ENCODE data around the gene HOTAIR. TPM values are rescaled to one million over a fixed set of nuclear protein-coding genes. Genes with fewer than 3 reads are reported as not detected.
A peak's percentile ranks its signal among the peaks of the same experiment; 100 is the strongest.

Gene HOTAIR
- total RNA-seq, 1 experiment from 2014 or later, result not detected

DNA sequence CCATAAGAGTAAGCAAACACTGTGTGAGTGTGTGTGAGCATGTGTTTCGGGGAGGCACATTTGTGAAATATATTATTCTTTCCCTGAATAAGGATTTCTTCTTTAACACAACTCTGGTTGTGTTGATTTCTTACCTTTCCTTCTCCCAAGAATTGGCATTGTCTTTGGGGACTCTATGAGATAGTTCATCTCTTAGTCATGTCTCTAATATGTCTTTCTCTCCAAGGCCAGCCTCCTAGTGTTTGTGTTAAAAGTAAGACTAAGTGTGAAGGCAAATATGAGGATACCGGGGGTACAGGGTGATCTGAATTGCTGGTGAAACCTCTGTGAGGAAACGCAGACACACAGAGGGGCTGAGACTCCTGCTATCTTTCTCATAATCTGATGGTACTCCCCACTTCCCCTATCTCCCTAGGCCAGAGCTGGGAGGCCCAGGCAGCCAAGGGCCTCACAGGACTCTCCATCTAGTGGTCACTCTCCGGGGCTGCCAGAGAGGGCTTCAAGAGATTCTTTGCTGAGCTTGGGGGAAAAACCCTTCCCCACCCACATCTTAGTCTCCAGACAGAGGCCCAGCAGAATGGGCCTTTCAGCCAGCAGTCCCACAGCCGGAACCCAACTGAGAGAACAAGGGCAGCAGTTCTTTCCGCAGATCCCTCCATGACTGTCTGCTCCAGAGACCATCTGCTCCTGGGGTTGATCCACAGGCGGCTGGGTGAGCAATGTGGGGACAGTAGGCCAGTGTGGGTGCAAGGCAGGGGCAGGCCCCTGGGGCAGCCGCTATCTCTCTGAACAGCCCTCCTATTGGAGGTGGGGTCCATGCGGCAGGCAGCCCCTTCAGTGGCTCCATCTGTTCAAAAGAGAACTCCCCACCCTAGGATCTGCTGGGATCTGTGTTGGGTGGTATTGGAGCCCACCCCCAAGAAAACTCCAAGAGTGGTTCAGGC is 25.8 kb downstream of the HOTAIR start:
- H3K27ac ChIP-seq (ENCODE audit: insufficient read length, low read depth, low read length), result no peak overlapping the region
- H2BK20ac ChIP-seq (ENCODE audit: low read depth, low read length, poor library complexity, severe bottlenecking), result no peak overlapping the region
- TF ChIP-seq, protein P1, sequence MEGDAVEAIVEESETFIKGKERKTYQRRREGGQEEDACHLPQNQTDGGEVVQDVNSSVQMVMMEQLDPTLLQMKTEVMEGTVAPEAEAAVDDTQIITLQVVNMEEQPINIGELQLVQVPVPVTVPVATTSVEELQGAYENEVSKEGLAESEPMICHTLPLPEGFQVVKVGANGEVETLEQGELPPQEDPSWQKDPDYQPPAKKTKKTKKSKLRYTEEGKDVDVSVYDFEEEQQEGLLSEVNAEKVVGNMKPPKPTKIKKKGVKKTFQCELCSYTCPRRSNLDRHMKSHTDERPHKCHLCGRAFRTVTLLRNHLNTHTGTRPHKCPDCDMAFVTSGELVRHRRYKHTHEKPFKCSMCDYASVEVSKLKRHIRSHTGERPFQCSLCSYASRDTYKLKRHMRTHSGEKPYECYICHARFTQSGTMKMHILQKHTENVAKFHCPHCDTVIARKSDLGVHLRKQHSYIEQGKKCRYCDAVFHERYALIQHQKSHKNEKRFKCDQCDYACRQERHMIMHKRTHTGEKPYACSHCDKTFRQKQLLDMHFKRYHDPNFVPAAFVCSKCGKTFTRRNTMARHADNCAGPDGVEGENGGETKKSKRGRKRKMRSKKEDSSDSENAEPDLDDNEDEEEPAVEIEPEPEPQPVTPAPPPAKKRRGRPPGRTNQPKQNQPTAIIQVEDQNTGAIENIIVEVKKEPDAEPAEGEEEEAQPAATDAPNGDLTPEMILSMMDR (conservative IDR thresholded peaks at IDR 0.05), result 0 out of 3 replicates have a peak, but pooled peaks have one; percentile 16

More for the DNA sequence above, 25.8 kb downstream of the HOTAIR start:
- no peaks in the 10 kb centered on the region for H3K23me2 ChIP-seq (ENCODE audit: insufficient read length, low read depth, low read length, poor library complexity, severe bottlenecking)
- no peaks in the 10 kb centered on the region for H3K9me3 ChIP-seq (ENCODE audit: control insufficient read depth, low read depth, low read length)
- H3K23ac ChIP-seq (ENCODE audit: insufficient read length, low read depth, low read length), result no peak overlapping the region
- DNase-seq, result no peak
- H3K36me3 Mint-ChIP-seq (ENCODE audit: insufficient read depth in 1 of 3, low read depth in 3 of 3), result no peaks in the 10 kb centered on the region
- peaks cover 100% of the 10 kb centered on the region for H3K27me3 Mint-ChIP-seq (ENCODE audit: low read depth)
- peaks cover 6 to 20% of the 10 kb centered on the region in 2 experiments; a peak in 3 of 4 replicates for H3K4me1 Mint-ChIP-seq
- no peaks in the 10 kb centered on the region for H4K20me1 ChIP-seq (ENCODE audit: control insufficient read depth, insufficient read depth, insufficient read length)
- H2AFZ ChIP-seq (ENCODE audit: low read length), result no peak overlapping the region
- H3K9me3 Mint-ChIP-seq, result peaks cover 0 to 6% of the 10 kb centered on the region in 2 experiments; a peak in 4 of 5 replicates
- H3K4me1 ChIP-seq (ENCODE audit: insufficient read depth, low read length), result no peaks in the 10 kb centered on the region
- H3K9ac ChIP-seq (ENCODE audit: extremely low read depth, insufficient read length, low read length), result no peak overlapping the region
- no peak overlapping the region for H2BK120ac ChIP-seq (ENCODE audit: low read depth, low read length, poor library complexity, severe bottlenecking)
- no peak overlapping the region for H2BK12ac ChIP-seq (ENCODE audit: insufficient read length, low read depth, low read length)
- no peaks in the 10 kb centered on the region for H3K79me2 ChIP-seq (ENCODE audit: insufficient read depth, low read length)
- no peak overlapping the region; a peak in 1 of 7 replicates for H3K27ac Mint-ChIP-seq
- H3T11ph ChIP-seq (ENCODE audit: low read length), result no peak overlapping the region
- no peak overlapping the region for H3K4me3 Mint-ChIP-seq
- no CpG with 5 or more reads among the region's 9 CpGs for WGBS (ENCODE audit: extremely low coverage, insufficient read length, low lambda C conversion rate)
- H4K91ac ChIP-seq (ENCODE audit: insufficient read length, low read depth, low read length), result no peak overlapping the region
- H4K5ac ChIP-seq (ENCODE audit: insufficient read length, low read depth, low read length), result no peak overlapping the region
- no peak overlapping the region for H3K18ac ChIP-seq (ENCODE audit: insufficient read length, low read depth, low read length)
- no peaks in the 10 kb centered on the region for H3K79me1 ChIP-seq (ENCODE audit: insufficient read depth, low read depth, low read length, poor library complexity, severe bottlenecking)
- no peak overlapping the region for H3K4ac ChIP-seq (ENCODE audit: low read depth, low read length)
- peaks cover 99% of the 10 kb centered on the region for H3K27me3 ChIP-seq (ENCODE audit: insufficient read depth, low read length)
- no peak overlapping the region for H3K4me2 ChIP-seq (ENCODE audit: insufficient read depth, insufficient read length, low read length)
- H4K8ac ChIP-seq (replicated peaks; ENCODE audit: insufficient read length, low read depth, low read length), result no peak overlapping the region
- H3K56ac ChIP-seq (ENCODE audit: insufficient read length, low read depth, low read length), result no peak overlapping the region
- no peak overlapping the region for H2AK5ac ChIP-seq (ENCODE audit: insufficient read length, low read length)
- no peak overlapping the region for H3K14ac ChIP-seq (ENCODE audit: insufficient read depth, low read length)
- no peak overlapping the region for H2BK15ac ChIP-seq (ENCODE audit: low read depth, low read length)
- no peak overlapping the region for H2BK5ac ChIP-seq (ENCODE audit: insufficient read length, low read length)
